Measurements from ENCODE around the gene MINDY3. TPM values are rescaled to one million over a fixed set of nuclear protein-coding genes. Genes with fewer than 3 reads are reported as not detected.

MINDY3 gene
- total RNA-seq, 1 experiment from 2014 or later: 14.9 TPM

GRCh38 chr10:15793664-15794063 lies 66.6 kb downstream of the MINDY3 start:
- Histone ChIP-seq H2BK15ac (ENCODE audit: low read depth, low read length) (no peak overlapping the region), H2AFZ (ENCODE audit: low read length) (no peak overlapping the region), H2BK5ac (ENCODE audit: insufficient read length, low read length) (no peak overlapping the region), H2BK12ac (ENCODE audit: insufficient read length, low read depth, low read length) (no peak overlapping the region), H3K4ac (ENCODE audit: low read depth, low read length) (no peak overlapping the region), H2BK20ac (ENCODE audit: low read depth, low read length, poor library complexity, severe bottlenecking) (no peak overlapping the region), H3T11ph (ENCODE audit: low read length) (no peak overlapping the region), H3K27me3 (ENCODE audit: insufficient read depth, low read length) (no peaks in the 10 kb centered on the region), H3K23me2 (ENCODE audit: insufficient read length, low read depth, low read length, poor library complexity, severe bottlenecking) (no peaks in the 10 kb centered on the region), H3K4me2 (ENCODE audit: insufficient read depth, insufficient read length, low read length) (no peak overlapping the region), H3K14ac (ENCODE audit: insufficient read depth, low read length) (no peak overlapping the region), H4K5ac (ENCODE audit: insufficient read length, low read depth, low read length) (no peak overlapping the region), H4K20me1 (ENCODE audit: control insufficient read depth, insufficient read depth, insufficient read length) (no peaks in the 10 kb centered on the region), H2BK120ac (ENCODE audit: low read depth, low read length, poor library complexity, severe bottlenecking) (no peak overlapping the region), H3K79me2 (ENCODE audit: insufficient read depth, low read length) (no peaks in the 10 kb centered on the region), H4K91ac (ENCODE audit: insufficient read length, low read depth, low read length) (no peak overlapping the region), H3K79me1 (ENCODE audit: insufficient read depth, low read depth, low read length, poor library complexity, severe bottlenecking) (no peaks in the 10 kb centered on the region), H3K56ac (ENCODE audit: insufficient read length, low read depth, low read length) (no peak overlapping the region), H3K4me1 (ENCODE audit: insufficient read depth, low read length) (no peaks in the 10 kb centered on the region), H3K27ac (ENCODE audit: insufficient read length, low read depth, low read length) (no peak overlapping the region), H4K8ac (replicated peaks; ENCODE audit: insufficient read length, low read depth, low read length) (no peak overlapping the region), H3K18ac (ENCODE audit: insufficient read length, low read depth, low read length) (no peak overlapping the region), H3K9ac (ENCODE audit: extremely low read depth, insufficient read length, low read length) (no peak overlapping the region), H3K9me3 (ENCODE audit: control insufficient read depth, low read depth, low read length) (no peaks in the 10 kb centered on the region), H2AK5ac (ENCODE audit: insufficient read length, low read length) (no peak overlapping the region), H3K23ac (ENCODE audit: insufficient read length, low read depth, low read length) (no peak overlapping the region)
- no CpG with 5 or more reads among the region's 5 CpGs for WGBS (ENCODE audit: extremely low coverage, insufficient read length, low lambda C conversion rate)
- no peak overlapping the region for H3K4me3 Mint-ChIP-seq
- no peaks in the 10 kb centered on the region for H3K27me3 Mint-ChIP-seq (ENCODE audit: low read depth)
- TF ChIP-seq CTCF (conservative IDR thresholded peaks at IDR 0.05): no peak
- H3K36me3 Mint-ChIP-seq (ENCODE audit: insufficient read depth in 1 of 3, low read depth in 3 of 3): no peaks in the 10 kb centered on the region; a peak in 1 of 7 replicates
- no peak for DNase-seq
- no peaks in the 10 kb centered on the region for H3K4me1 Mint-ChIP-seq
- no peaks in the 10 kb centered on the region for H3K9me3 Mint-ChIP-seq
- no peak overlapping the region for H3K27ac Mint-ChIP-seq
